HepG2 (cell line): ENCODE measurements around the gene SCRN3. TPM values are rescaled to one million over a fixed set of nuclear protein-coding genes. Genes with fewer than 3 reads are reported as not detected.
A peak's percentile ranks its signal among the peaks of the same experiment; 100 is the strongest.

ENCODE experiments used
- ATAC-seq: fragments of 200-7000 bp; cut with Tn5 transposase; 3 replicates; pipeline ENCODE4 v1.9.1; 2020; ENCODE audit warnings: mild to moderate bottlenecking, moderate library complexity
- BruUV-seq: library from RNA; stranded (reverse); fragments of 400-500 nt; replicated peaks from 2 replicates; lab custom pipeline; 2021; lab: Mats Ljungman, UMichigan
- CTCF ChIA-PET: fragments of 300-600 bp; formaldehyde crosslinking; extraction: SDS; loops from one replicate; lab custom pipeline; 2021; ENCODE audit warnings: low total read pairs, inconsistent platforms, low intra/inter-chr PET ratio; lab: Yijun Ruan, JAX
- POLR2A ChIA-PET: fragments of 350-600 bp; sonication (Branson Sonifier 250); formaldehyde crosslinking; loops from one replicate; lab custom pipeline; 2020; ENCODE audit warnings: antibody characterized with exemption, inconsistent platforms; lab: Yijun Ruan, JAX
- DNase-seq: peaks from one replicate; pipeline ENCODE4 v3.0.0-alpha.2; 2015; ENCODE audit warnings: low spot score
- FAIRE-seq: peaks from 3 replicates; lab custom pipeline; 2011; peaks lifted over from hg19 to GRCh38; lab: Jason Lieb, UNC
- H2AFZ ChIP-seq: one replicate; pipeline ENCODE4 v1.6.1; 2011; ENCODE audit warnings: low read length, inconsistent platforms
- H3K27ac ChIP-seq: fragments of 300-600 bp; 3 replicates; pipeline ENCODE4 v1.8.0; 2011; ENCODE audit warnings: mixed run types, mild to moderate bottlenecking, mixed read lengths, low read length, inconsistent platforms; ENCODE audit not compliant: insufficient read depth; ENCODE audit errors: extremely low read length
- H3K27me3 ChIP-seq, 2 experiments: fragments of 200-600 bp in 1 of 2; 2 replicates in 1 of 2; 3 replicates in 1 of 2; pipeline versions ENCODE4 v1.6.0 to v1.8.0; 2011; ENCODE audit warnings: low read length in 2 of 2, mild to moderate bottlenecking in 2 of 2, moderate library complexity in 2 of 2, inconsistent platforms in 1 of 2; ENCODE audit not compliant: insufficient read depth in 2 of 2, control insufficient read depth in 1 of 2
- H3K36me3 ChIP-seq, 2 experiments: fragments of 200-600 bp in 1 of 2; replicated peaks in 1 of 2; 2 replicates in 1 of 2; 3 replicates in 1 of 2; pipeline versions ENCODE4 v1.5.1 to v1.8.0; 2011; ENCODE audit warnings: low read length in 2 of 2, inconsistent platforms in 1 of 2; ENCODE audit not compliant: insufficient read depth in 2 of 2, control insufficient read depth in 1 of 2
- H3K4me1 ChIP-seq: 2 replicates; pipeline ENCODE4 v1.5.1; 2012; ENCODE audit warnings: low read length, inconsistent platforms; ENCODE audit not compliant: insufficient read depth
- H3K4me2 ChIP-seq: 2 replicates; pipeline ENCODE4 v1.6.0; 2011; ENCODE audit warnings: low read depth, low read length, inconsistent platforms
- H3K4me3 ChIP-seq, 3 experiments: fragments of 200-600 bp in 1 of 3; sonication (generic), shearing (Covaris generic) in 1 of 3; replicated peaks in 1 of 3; 2 replicates each; pipeline ENCODE4 v1.5.1; 2011 to 2016; ENCODE audit warnings: low read length in 3 of 3, inconsistent platforms in 2 of 3, low read depth in 2 of 3, mild to moderate bottlenecking in 2 of 3, control low read depth in 1 of 3, mixed read lengths in 1 of 3; ENCODE audit not compliant: insufficient read depth in 1 of 3
- H3K79me2 ChIP-seq: one replicate; pipeline ENCODE4 v1.6.1; 2011; ENCODE audit warnings: low read length, inconsistent platforms; ENCODE audit not compliant: insufficient read depth
- H3K9ac ChIP-seq: 2 replicates; pipeline ENCODE4 v1.6.0; 2011; ENCODE audit warnings: mild to moderate bottlenecking, low read depth, low read length, inconsistent platforms; ENCODE audit not compliant: insufficient read depth
- H3K9me3 ChIP-seq: 2 replicates; pipeline ENCODE4 v1.5.1; 2012; ENCODE audit warnings: mild to moderate bottlenecking, low read length
- H4K20me1 ChIP-seq: 2 replicates; pipeline ENCODE4 v1.6.0; 2011; ENCODE audit warnings: inconsistent platforms, mild to moderate bottlenecking, low read length, moderate library complexity; ENCODE audit not compliant: insufficient read depth
- ADNP ChIP-seq: sonication (generic); formaldehyde crosslinking; IDR thresholded peaks from 2 replicates; pipeline ENCODE4 v1.4.0; 2020; ENCODE audit warnings: missing genetic modification reagents
- AKAP8 ChIP-seq: sonication (generic); formaldehyde crosslinking; IDR thresholded peaks from 2 replicates; pipeline ENCODE4 v1.5.1; 2020; ENCODE audit warnings: mild to moderate bottlenecking, missing genetic modification reagents
- ATF7 ChIP-seq, 2 experiments: fragments of 450-650 bp in 1 of 2; sonication (generic) in 1 of 2; formaldehyde crosslinking in 1 of 2; IDR thresholded peaks; 2 replicates each; pipeline versions ENCODE4 v1.4.0 to v1.6.1; 2016 to 2020; ENCODE audit warnings: antibody characterized with exemption in 1 of 2, mild to moderate bottlenecking in 1 of 2, missing genetic modification reagents in 1 of 2
- CEBPG ChIP-seq: IDR thresholded peaks from 2 replicates; pipeline ENCODE4 v1.6.1; 2016
- ESRRA ChIP-seq: sonication (generic); formaldehyde crosslinking; IDR thresholded peaks from 2 replicates; pipeline ENCODE4 v1.5.1; 2020; ENCODE audit warnings: mild to moderate bottlenecking, low read depth, missing genetic modification reagents
- ETV6 ChIP-seq: sonication (generic); formaldehyde crosslinking; conservative IDR thresholded peaks from 2 replicates; pipeline ENCODE4 v1.4.0; 2020; ENCODE audit warnings: missing genetic modification reagents
- KAT7 ChIP-seq: IDR thresholded peaks from 2 replicates; pipeline ENCODE4 v1.6.1; 2018; ENCODE audit warnings: borderline replicate concordance, missing compliant biosample characterization
- KLF11 ChIP-seq: IDR thresholded peaks from 2 replicates; pipeline ENCODE4 v1.6.1; 2016; ENCODE audit warnings: missing compliant biosample characterization
- XBP1 ChIP-seq: sonication (generic); formaldehyde crosslinking; IDR thresholded peaks from 2 replicates; pipeline ENCODE4 v1.5.0; 2020; ENCODE audit warnings: missing genetic modification reagents
- ZKSCAN5 ChIP-seq: sonication (generic); formaldehyde crosslinking; IDR thresholded peaks from 2 replicates; pipeline ENCODE4 v1.5.1; 2020; ENCODE audit warnings: mild to moderate bottlenecking, missing genetic modification reagents
- ZKSCAN8 ChIP-seq: IDR thresholded peaks from 2 replicates; pipeline ENCODE4 v1.6.1; 2016; ENCODE audit warnings: borderline replicate concordance, missing genetic modification reagents, missing compliant biosample characterization
- ZNF709 ChIP-seq: sonication (generic); formaldehyde crosslinking; IDR thresholded peaks from 2 replicates; pipeline ENCODE4 v1.5.0; 2020; ENCODE audit warnings: mild to moderate bottlenecking, missing genetic modification reagents
- ZNF850 ChIP-seq: sonication (generic); formaldehyde crosslinking; conservative IDR thresholded peaks from 2 replicates; pipeline ENCODE4 v1.9.0; 2021; ENCODE audit warnings: mild to moderate bottlenecking, missing genetic modification reagents
- WGBS: methylation state at CpG from one replicate; pipeline ENCODE4 v1.1.6; 2017; ENCODE audit warnings: low lambda C conversion rate; 5-methylcytosine and 5-hydroxymethylcytosine counted together
- in situ Hi-C: cut with HindIII; loops from 2 replicates; pipeline ENCODE4 v1.10.0; 2017; ENCODE audit warnings: low pct_unique_long_range_greater_than_20kb; ENCODE audit not compliant: extremely low pct_ligation_motif_present
- intact Hi-C: fragments of 100-400 bp; cut with micrococcal nuclease; formaldehyde crosslinking; loops from one replicate; pipeline ENCODE4 v1.10.0; 2022; ENCODE audit not compliant: unreplicated experiment
- polyA plus RNA-seq, 8 experiments: library from polyadenylated mRNA; depleted of rRNA in 3 of 8; stranded (reverse) in 7 of 8; unstranded in 1 of 8; fragments of >200 nt; fragmentation: Illumina TruSeq in 4 of 8; extraction: Trizol in 4 of 8; gene quantifications; 2 replicates each; pipeline versions ENCODE4 v1.2.1 to v1.2.3, GENCODE V29; 2011 to 2016; ENCODE audit warnings: low read depth in 4 of 8, missing spikeins in 1 of 8, mixed read lengths in 1 of 8; ENCODE audit not compliant: insufficient read depth in 1 of 8
- total RNA-seq, 5 experiments: library from RNA; depleted of rRNA; stranded (reverse); fragments of >200 nt; fragmentation: Illumina TruSeq; extraction: Trizol; gene quantifications; 2 replicates each; pipeline ENCODE4 v1.2.3, GENCODE V29; 2016; ENCODE audit warnings: low read depth in 1 of 5
- TF ChIP-seq, protein P1 (sequence below): sonication (generic); formaldehyde crosslinking; IDR thresholded peaks from 2 replicates; pipeline ENCODE4 v1.5.0; 2020; ENCODE audit warnings: missing genetic modification reagents, mild to moderate bottlenecking, borderline replicate concordance

SCRN3 gene
- total and polyA plus RNA-seq, 2 of the 13 experiments (the other 11 are each of a cell fraction or from before 2014, with no cell fraction given), result 6.6 to 11.3 TPM

DNA sequence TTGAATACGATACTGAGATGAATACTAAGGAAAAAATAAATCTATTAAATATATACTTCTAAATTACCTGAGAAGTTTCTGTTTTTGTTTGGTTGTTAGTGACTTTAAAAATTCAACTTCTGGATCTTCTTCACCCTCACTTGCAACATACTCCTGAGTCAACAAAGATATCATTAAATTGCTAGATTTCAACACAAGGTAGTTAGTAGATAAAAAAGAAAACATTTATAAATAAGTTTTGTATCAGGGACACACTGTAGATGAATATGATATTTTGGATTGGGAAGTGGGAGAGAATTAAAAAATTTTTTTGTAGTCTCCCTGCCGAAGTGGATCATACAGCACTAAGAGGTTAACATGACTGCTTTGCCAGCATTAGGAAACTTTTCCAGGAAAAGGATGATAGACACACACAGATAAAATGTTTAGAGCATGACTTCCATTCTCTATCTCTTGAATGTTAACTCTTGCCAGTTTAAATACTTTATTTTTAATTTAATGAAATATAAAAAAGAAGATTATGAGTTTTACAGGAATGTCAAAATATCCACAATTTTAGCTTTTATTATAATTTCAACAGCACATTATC lies 44.8 kb upstream of the SCRN3 start:
- no peak overlapping the region for H3K4me2 ChIP-seq
- no TSS peak for BruUV-seq
- no peak overlapping the region for H3K27ac ChIP-seq
- in situ Hi-C loops, result no loop called here
- H2AFZ ChIP-seq, result no peak overlapping the region
- WGBS, result 96% methylated on average over 2 of the region's 2 CpGs
- intact Hi-C loops, result no loop called here
- no peaks in the 10 kb centered on the region for H3K4me1 ChIP-seq
- FAIRE-seq (no peak), ATAC-seq (no peak), DNase-seq (no peak)
- peaks cover 3 to 11% of the 10 kb centered on the region in 2 experiments; a peak in 4 of 5 replicates for H3K36me3 ChIP-seq
- no peaks in the 10 kb centered on the region for H3K27me3 ChIP-seq
- POLR2A ChIA-PET, result interaction anchor here (1.1 to 1.2 kb wide), 2 partner anchors 45 to 102 kb away, joined by 3 read pairs; no protein-coding TSS in a partner anchor
- no peaks in the 10 kb centered on the region; the same call in 1 of the 2 replicates for H4K20me1 ChIP-seq
- CTCF ChIA-PET, result interaction anchor here (0.9 kb wide), 1 partner anchor 193 kb away, joined by 3 read pairs; no protein-coding TSS in a partner anchor
- H3K9ac ChIP-seq, result no peak overlapping the region
- H3K9me3 ChIP-seq, result no peaks in the 10 kb centered on the region
- H3K4me3 ChIP-seq, result no peak overlapping the region
- no peaks in the 10 kb centered on the region for H3K79me2 ChIP-seq
- no peak for TF ChIP-seq KAT7 (CRISPR knock-in tag)
- no peak for TF ChIP-seq CEBPG (CRISPR knock-in tag)
- TF ChIP-seq KLF11, result no peak
- TF ChIP-seq ETV6 (CRISPR knock-in tag), result no peak
- TF ChIP-seq ESRRA, result no peak
- no peak for TF ChIP-seq ZNF709 (CRISPR knock-in tag)
- no peak for TF ChIP-seq ZNF850 (CRISPR knock-in tag)
- TF ChIP-seq XBP1, result no peak

DNA sequence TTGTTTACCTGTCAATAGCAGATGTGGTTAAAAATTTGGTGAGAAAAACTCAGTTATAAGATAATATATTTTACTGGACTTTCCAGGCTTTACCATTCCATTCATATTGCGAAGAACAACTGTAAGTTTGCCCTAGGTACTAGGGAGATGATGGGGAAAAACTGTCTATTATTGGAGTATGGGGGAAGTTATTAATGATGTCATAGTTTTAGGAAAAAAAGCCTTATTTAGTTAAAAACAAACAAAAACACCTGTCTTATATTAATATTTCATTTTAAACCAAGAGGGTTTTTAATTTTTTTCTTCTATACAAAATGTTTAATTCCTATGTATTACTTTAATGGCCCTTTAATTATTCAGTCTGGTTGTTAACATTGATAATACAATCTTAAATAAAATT lies 42.5 kb upstream of the SCRN3 start:
- CTCF ChIA-PET, result no interaction called here
- Histone ChIP-seq H3K36me3 (peaks cover 3 to 14% of the 10 kb centered on the region in 2 experiments; a peak in 4 of 5 replicates), H3K4me1 (no peaks in the 10 kb centered on the region), H3K79me2 (no peaks in the 10 kb centered on the region), H3K27ac (no peak overlapping the region), H2AFZ (no peak overlapping the region), H4K20me1 (no peaks in the 10 kb centered on the region; the same call in 1 of the 2 replicates), H3K27me3 (no peaks in the 10 kb centered on the region), H3K4me3 (no peak overlapping the region), H3K9ac (no peak overlapping the region), H3K4me2 (no peak overlapping the region), H3K9me3 (no peaks in the 10 kb centered on the region)
- no peak for FAIRE-seq
- no TSS peak for BruUV-seq
- intact Hi-C loops (no loop called here), in situ Hi-C loops (no loop called here)
- WGBS, result 98% methylated on average over 1 of the region's 1 CpG
- POLR2A ChIA-PET, result no interaction called here
- DNase-seq, result no peak
- no peak for TF ChIP-seq AKAP8 (CRISPR knock-in tag)
- no peak for TF ChIP-seq ZKSCAN8 (CRISPR knock-in tag)
- TF ChIP-seq, protein P1, sequence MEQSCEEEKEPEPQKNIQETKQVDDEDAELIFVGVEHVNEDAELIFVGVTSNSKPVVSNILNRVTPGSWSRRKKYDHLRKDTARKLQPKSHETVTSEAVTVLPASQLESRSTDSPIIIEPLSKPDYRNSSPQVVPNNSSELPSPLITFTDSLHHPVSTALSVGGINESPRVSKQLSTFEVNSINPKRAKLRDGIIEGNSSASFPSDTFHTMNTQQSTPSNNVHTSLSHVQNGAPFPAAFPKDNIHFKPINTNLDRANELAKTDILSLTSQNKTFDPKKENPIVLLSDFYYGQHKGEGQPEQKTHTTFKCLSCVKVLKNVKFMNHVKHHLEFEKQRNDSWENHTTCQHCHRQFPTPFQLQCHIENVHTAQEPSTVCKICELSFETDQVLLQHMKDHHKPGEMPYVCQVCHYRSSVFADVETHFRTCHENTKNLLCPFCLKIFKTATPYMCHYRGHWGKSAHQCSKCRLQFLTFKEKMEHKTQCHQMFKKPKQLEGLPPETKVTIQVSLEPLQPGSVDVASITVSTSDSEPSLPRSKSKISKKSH (CRISPR knock-in tag), result no peak
- no peak for TF ChIP-seq ZKSCAN5 (CRISPR knock-in tag)
- TF ChIP-seq ADNP (CRISPR knock-in tag), result no peak
- TF ChIP-seq ATF7 (IDR thresholded peaks at IDR 0.05), result peak; percentile 93
- TF ChIP-seq ATF7 (CRISPR knock-in tag; IDR thresholded peaks at IDR 0.05), result no peak
- TF ChIP-seq, all 625 proteins: peak for 1
- ATAC-seq, result no peak
